HL-60 (cell line): ENCODE data around the gene CLDN12.

ENCODE experiments used
- CTCF ChIP-seq: IDR thresholded peaks from one replicate; pipeline ENCODE4 v1.5.1; 2011; ENCODE audit warnings: low read length, control low read depth, inconsistent platforms; ENCODE audit not compliant: insufficient read depth
- POLR2AphosphoS5 ChIP-seq: IDR thresholded peaks from 2 replicates; pipeline ENCODE4 v1.6.1; 2012; ENCODE audit warnings: low read depth

GRCh38 chr7:90455163-90456030, 52.1 kb downstream of the CLDN12 start:
- TF ChIP-seq CTCF (peak; percentile 38), POLR2AphosphoS5 (no peak)
